Measurements from ENCODE around the gene MELTF. TPM values are rescaled to one million over a fixed set of nuclear protein-coding genes. Genes with fewer than 3 reads are reported as not detected.

Gene MELTF
- total RNA-seq, 4 donors from 2014 or later: 0.77 to 18.0 (median 6.3) TPM

DNA sequence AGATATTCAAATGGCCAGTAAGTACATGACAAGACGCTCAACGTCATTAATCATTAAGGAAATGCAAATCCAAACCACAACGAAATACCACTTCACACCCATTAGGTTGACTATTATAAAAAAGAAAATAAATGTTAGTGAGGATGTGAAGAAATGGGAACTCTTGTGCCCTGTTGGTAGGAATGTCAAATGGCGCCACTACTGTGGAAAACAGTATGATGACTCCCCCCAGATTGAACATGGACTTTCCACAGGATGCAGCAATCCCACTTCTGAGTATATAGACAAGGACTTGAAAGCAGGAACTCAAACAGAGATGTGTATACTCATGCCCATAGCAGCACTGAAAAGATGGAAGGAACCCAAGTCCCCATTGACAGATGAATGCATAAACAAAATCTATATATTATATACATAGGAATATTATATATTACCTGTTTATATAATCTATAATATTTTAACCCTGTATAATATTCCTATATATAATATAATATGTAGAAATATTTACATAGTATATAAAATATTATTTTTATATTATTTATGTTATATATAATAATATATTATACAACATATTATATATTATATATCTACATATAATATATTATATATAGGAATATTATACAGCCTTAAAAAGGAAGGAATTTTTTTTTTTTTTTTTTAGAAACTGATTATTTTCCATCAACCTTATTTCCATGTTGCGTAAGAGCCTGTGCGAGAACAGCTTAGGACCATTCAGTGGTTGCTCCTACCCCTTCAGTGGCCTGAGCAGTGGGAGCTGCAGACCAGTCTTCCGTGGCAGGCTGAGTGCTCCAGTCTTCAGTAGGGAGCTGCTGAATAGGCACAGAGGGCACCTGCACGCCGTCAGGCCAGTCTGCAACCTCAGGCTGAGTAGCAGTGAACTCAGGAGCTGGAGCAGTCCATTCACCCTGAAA is 43.4 kb downstream of the MELTF start:
- Histone ChIP-seq H3K27me3 (no peaks in the 10 kb centered on the region), H3K9me3 (peaks cover 0 to 2% of the 10 kb centered on the region in 2 donors), H3K27ac (no peak overlapping the region), H3K4me1 (no peaks in the 10 kb centered on the region), H3K4me3 (no peak overlapping the region), H3K36me3 (no peaks in the 10 kb centered on the region)
- intact Hi-C loops (cut with DNase I; ENCODE audit: low total_unique reads): no loop called here
- no peak for TF ChIP-seq POLR2A (IDR thresholded peaks at IDR 0.05)
- TF ChIP-seq, protein P1, sequence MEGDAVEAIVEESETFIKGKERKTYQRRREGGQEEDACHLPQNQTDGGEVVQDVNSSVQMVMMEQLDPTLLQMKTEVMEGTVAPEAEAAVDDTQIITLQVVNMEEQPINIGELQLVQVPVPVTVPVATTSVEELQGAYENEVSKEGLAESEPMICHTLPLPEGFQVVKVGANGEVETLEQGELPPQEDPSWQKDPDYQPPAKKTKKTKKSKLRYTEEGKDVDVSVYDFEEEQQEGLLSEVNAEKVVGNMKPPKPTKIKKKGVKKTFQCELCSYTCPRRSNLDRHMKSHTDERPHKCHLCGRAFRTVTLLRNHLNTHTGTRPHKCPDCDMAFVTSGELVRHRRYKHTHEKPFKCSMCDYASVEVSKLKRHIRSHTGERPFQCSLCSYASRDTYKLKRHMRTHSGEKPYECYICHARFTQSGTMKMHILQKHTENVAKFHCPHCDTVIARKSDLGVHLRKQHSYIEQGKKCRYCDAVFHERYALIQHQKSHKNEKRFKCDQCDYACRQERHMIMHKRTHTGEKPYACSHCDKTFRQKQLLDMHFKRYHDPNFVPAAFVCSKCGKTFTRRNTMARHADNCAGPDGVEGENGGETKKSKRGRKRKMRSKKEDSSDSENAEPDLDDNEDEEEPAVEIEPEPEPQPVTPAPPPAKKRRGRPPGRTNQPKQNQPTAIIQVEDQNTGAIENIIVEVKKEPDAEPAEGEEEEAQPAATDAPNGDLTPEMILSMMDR (IDR thresholded peaks at IDR 0.05): no peak
- no peak for DNase-seq

- Histone ChIP-seq H3K4me1 (no peaks in the 10 kb centered on the region), H3K36me3 (no peaks in the 10 kb centered on the region), H3K4me3 (no peak overlapping the region), H3K27me3 (no peaks in the 10 kb centered on the region), H3K27ac (no peak overlapping the region), H3K9me3 (peaks cover 0 to 2% of the 10 kb centered on the region in 2 donors)
- TF ChIP-seq, protein P1 (IDR thresholded peaks at IDR 0.05): no peak
- TF ChIP-seq POLR2A (IDR thresholded peaks at IDR 0.05): no peak
- no peak for DNase-seq
- intact Hi-C loops (cut with DNase I; ENCODE audit: low total_unique reads): no loop called here
Observed at GRCh38 chr3:196985298-196985697, 44.3 kb downstream of the MELTF start.

GRCh38 chr3:196983186-196983585 is 46.4 kb downstream of the MELTF start:
- Histone ChIP-seq H3K27ac (no peak overlapping the region), H3K27me3 (no peaks in the 10 kb centered on the region), H3K9me3 (peaks cover 0 to 2% of the 10 kb centered on the region in 2 donors), H3K4me3 (no peak overlapping the region), H3K36me3 (no peaks in the 10 kb centered on the region), H3K4me1 (no peaks in the 10 kb centered on the region)
- intact Hi-C loops (cut with DNase I; ENCODE audit: low total_unique reads): no loop called here
- TF ChIP-seq POLR2A (IDR thresholded peaks at IDR 0.05): no peak
- TF ChIP-seq, protein P1 (IDR thresholded peaks at IDR 0.05): no peak
- DNase-seq: no peak

DNA sequence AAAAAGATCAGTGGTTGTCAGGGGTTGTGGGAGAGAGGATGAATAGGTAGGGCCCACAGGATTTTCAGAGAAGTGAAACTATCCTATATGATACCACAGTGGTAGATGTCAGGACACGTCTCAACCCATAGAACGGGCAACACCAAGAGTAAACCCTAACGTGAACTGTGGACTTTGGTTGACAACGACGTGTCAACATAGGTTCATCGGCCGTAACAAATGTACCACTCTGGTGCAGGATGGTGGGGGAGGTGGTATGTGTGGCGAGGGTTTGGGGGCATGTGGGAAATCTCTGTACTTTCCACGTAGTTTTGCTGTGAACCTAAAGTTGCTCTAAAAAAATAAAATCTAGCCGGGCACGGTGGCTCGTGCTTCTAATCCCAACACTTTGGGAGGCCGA is 48.0 kb downstream of the MELTF start:
- Histone ChIP-seq H3K36me3 (no peaks in the 10 kb centered on the region), H3K4me3 (no peak overlapping the region), H3K27ac (no peak overlapping the region), H3K27me3 (no peaks in the 10 kb centered on the region), H3K9me3 (peaks cover 0 to 2% of the 10 kb centered on the region in 2 donors), H3K4me1 (no peaks in the 10 kb centered on the region)
- TF ChIP-seq, protein P1 (IDR thresholded peaks at IDR 0.05): no peak
- TF ChIP-seq POLR2A (IDR thresholded peaks at IDR 0.05): no peak
- intact Hi-C loops (cut with DNase I; ENCODE audit: low total_unique reads): no loop called here
- DNase-seq: no peak

- H3K9me3 ChIP-seq: peaks cover 0 to 2% of the 10 kb centered on the region in 2 donors
- intact Hi-C loops (cut with DNase I; ENCODE audit: low total_unique reads): loop anchor here (10.0 kb wide), 1 partner anchor 135 kb away; no protein-coding TSS in a partner anchor
- H3K36me3 ChIP-seq: no peaks in the 10 kb centered on the region
- TF ChIP-seq, protein P1 (IDR thresholded peaks at IDR 0.05): no peak
- TF ChIP-seq POLR2A (IDR thresholded peaks at IDR 0.05): no peak
- no peak overlapping the region for H3K27ac ChIP-seq
- H3K4me1 ChIP-seq: no peaks in the 10 kb centered on the region
- no peak overlapping the region for H3K4me3 ChIP-seq
- DNase-seq: no peak
- H3K27me3 ChIP-seq: no peaks in the 10 kb centered on the region
Observed at GRCh38 chr3:196979545-196979944, 50.1 kb downstream of the MELTF start.

Measured in uterus (tissue), 4 donors.